Activated naive CD4-positive, alpha-beta T cell treated with anti-CD3 and anti-CD28 coated beads, Interleukin-2, amount 10 ng/mL, durations not matched to agents 7 days and 5 days (primary cell): Measurements from ENCODE around the gene ZNF573.

Experiments
- CTCF ChIA-PET: fragments of 350-600 bp; sonication (Branson Sonifier 250); formaldehyde crosslinking; loops from one replicate; lab custom pipeline; 2021; ENCODE audit warnings: antibody characterized with exemption; lab: Charles Lee
- DNase-seq: peaks from one replicate; pipeline ENCODE4 v3.0.0-alpha.2; 2020
- H3K27ac Mint-ChIP-seq: one replicate; pipeline ENCODE4 v1.8.0; 2021; ENCODE audit warnings: mild to moderate bottlenecking, moderate library complexity, mixed read lengths
- H3K27me3 Mint-ChIP-seq: one replicate; pipeline ENCODE4 v1.8.0; 2021; ENCODE audit warnings: mild to moderate bottlenecking, mixed read lengths
- H3K36me3 Mint-ChIP-seq: one replicate; pipeline ENCODE4 v1.8.0; 2021; ENCODE audit warnings: mixed read lengths
- H3K4me1 Mint-ChIP-seq: one replicate; pipeline ENCODE4 v1.8.0; 2021; ENCODE audit warnings: mixed read lengths
- H3K4me3 Mint-ChIP-seq: one replicate; pipeline ENCODE4 v1.8.0; 2021; ENCODE audit warnings: mild to moderate bottlenecking, moderate library complexity, mixed read lengths
- H3K9me3 Mint-ChIP-seq: one replicate; pipeline ENCODE4 v1.8.0; 2021; ENCODE audit warnings: mixed read lengths

Gene ZNF573

GRCh38 chr19:37719111-37719926 is 60.1 kb downstream of the ZNF573 start, which contains the start of gene ZNF607:
ZNF607 (minus strand) TSS chr19:37719761; CDS start chr19:37711618, 8,143 bp downstream.
- peaks cover 3% of the 10 kb centered on the region for H3K27me3 Mint-ChIP-seq
- peaks cover 8% of the 10 kb centered on the region for H3K4me1 Mint-ChIP-seq
- CTCF ChIA-PET: no interaction called here
- peak within 1 kb of the TSS; percentile 85 for H3K4me3 Mint-ChIP-seq
- H3K9me3 Mint-ChIP-seq: peaks cover 24% of the 10 kb centered on the region
- peaks cover 15% of the 10 kb centered on the region for H3K36me3 Mint-ChIP-seq
- peak within 1 kb of the TSS; percentile 78 for H3K27ac Mint-ChIP-seq
- DNase-seq: peak; percentile 84

- peak overlapping the region; percentile 85 for H3K4me3 Mint-ChIP-seq
- peaks cover 3% of the 10 kb centered on the region for H3K27me3 Mint-ChIP-seq
- DNase-seq: no peak
- no peak overlapping the region for H3K27ac Mint-ChIP-seq
- peaks cover 8% of the 10 kb centered on the region for H3K4me1 Mint-ChIP-seq
- H3K9me3 Mint-ChIP-seq: peaks cover 18% of the 10 kb centered on the region
- CTCF ChIA-PET: no interaction called here
- peaks cover 15% of the 10 kb centered on the region for H3K36me3 Mint-ChIP-seq
These were observed 61.1 kb downstream of the ZNF573 start for GRCh38 chr19:37718304-37718703.

GRCh38 chr19:37716140-37716539 is 63.2 kb downstream of the ZNF573 start:
- no peak for DNase-seq
- Mint-ChIP-seq H3K9me3 (peaks cover 27% of the 10 kb centered on the region), H3K4me3 (no peak overlapping the region), H3K27ac (no peak overlapping the region), H3K36me3 (peaks cover 28% of the 10 kb centered on the region), H3K4me1 (peaks cover 8% of the 10 kb centered on the region), H3K27me3 (peaks cover 3% of the 10 kb centered on the region)
- CTCF ChIA-PET: no interaction called here

- Mint-ChIP-seq H3K4me3 (no peak overlapping the region), H3K9me3 (peaks cover 38% of the 10 kb centered on the region), H3K36me3 (peaks cover 53% of the 10 kb centered on the region), H3K4me1 (no peaks in the 10 kb centered on the region), H3K27ac (no peak overlapping the region), H3K27me3 (no peaks in the 10 kb centered on the region)
- no peak for DNase-seq
- CTCF ChIA-PET: no interaction called here
These were observed 73.3 kb downstream of the ZNF573 start for GRCh38 chr19:37706052-37706605.

GRCh38 chr19:37699057-37699456 is 80.3 kb downstream of the ZNF573 start:
- Mint-ChIP-seq H3K4me3 (no peak overlapping the region), H3K27ac (no peak overlapping the region), H3K36me3 (peaks cover 35% of the 10 kb centered on the region), H3K27me3 (no peaks in the 10 kb centered on the region), H3K9me3 (peaks cover 52% of the 10 kb centered on the region), H3K4me1 (no peaks in the 10 kb centered on the region)
- DNase-seq: no peak
- CTCF ChIA-PET: no interaction called here

GRCh38 chr19:37698216-37698615 is 81.2 kb downstream of the ZNF573 start:
- Mint-ChIP-seq H3K4me3 (no peak overlapping the region), H3K36me3 (peaks cover 32% of the 10 kb centered on the region), H3K9me3 (peaks cover 53% of the 10 kb centered on the region)

GRCh38 chr19:37695144-37695899 is 84.1 kb downstream of the ZNF573 start:
- H3K27ac Mint-ChIP-seq: no peak overlapping the region
- H3K27me3 Mint-ChIP-seq: peaks cover 5% of the 10 kb centered on the region
- peaks cover 14% of the 10 kb centered on the region for H3K4me1 Mint-ChIP-seq
- DNase-seq: no peak
- CTCF ChIA-PET: no interaction called here
- H3K36me3 Mint-ChIP-seq: peaks cover 34% of the 10 kb centered on the region
- H3K9me3 Mint-ChIP-seq: peaks cover 49% of the 10 kb centered on the region
- H3K4me3 Mint-ChIP-seq: no peak overlapping the region

More at GRCh38 chr19:37698216-37698615, 81.2 kb downstream of the ZNF573 start:
- CTCF ChIA-PET: no interaction called here
- Mint-ChIP-seq H3K27ac (no peak overlapping the region), H3K4me1 (peaks cover 3% of the 10 kb centered on the region), H3K27me3 (no peaks in the 10 kb centered on the region)
- no peak for DNase-seq

GRCh38 chr19:37692956-37693620 is 86.3 kb downstream of the ZNF573 start:
- H3K36me3 Mint-ChIP-seq: peaks cover 18% of the 10 kb centered on the region
- CTCF ChIA-PET: no interaction called here

GRCh38 chr19:37691881-37692504 is 87.4 kb downstream of the ZNF573 start:
- peaks cover 32% of the 10 kb centered on the region for H3K9me3 Mint-ChIP-seq
- H3K27ac Mint-ChIP-seq: peak overlapping the region; percentile 88
- peak; percentile 85 for DNase-seq
- peak overlapping the region; percentile 88 for H3K4me3 Mint-ChIP-seq
- peaks cover 15% of the 10 kb centered on the region for H3K36me3 Mint-ChIP-seq
- CTCF ChIA-PET: no interaction called here
- H3K27me3 Mint-ChIP-seq: peaks cover 5% of the 10 kb centered on the region
- H3K4me1 Mint-ChIP-seq: peaks cover 14% of the 10 kb centered on the region

More at GRCh38 chr19:37692956-37693620, 86.3 kb downstream of the ZNF573 start:
- H3K4me3 Mint-ChIP-seq: peak overlapping the region; percentile 28
- H3K27ac Mint-ChIP-seq: no peak overlapping the region
- no peak for DNase-seq
- H3K9me3 Mint-ChIP-seq: peaks cover 34% of the 10 kb centered on the region
- H3K27me3 Mint-ChIP-seq: peaks cover 5% of the 10 kb centered on the region
- peaks cover 14% of the 10 kb centered on the region for H3K4me1 Mint-ChIP-seq
